ENCODE results near the gene SEMA5B. TPM values are rescaled to one million over a fixed set of nuclear protein-coding genes. Genes with fewer than 3 reads are reported as not detected.
A peak's percentile ranks its signal among the peaks of the same experiment; 100 is the strongest.

Gene SEMA5B
- total RNA-seq: under 1 TPM in 1 of 2 experiments, not detected in 1; 0.30 TPM

- no peaks in the 10 kb centered on the region for H3K36me3 Mint-ChIP-seq (ENCODE audit: low read depth)
- H3K27ac Mint-ChIP-seq: no peak within 1 kb of the TSS
- ChIA-PET POLR2A (no interaction called here), CTCF (interaction anchor here (0.7 to 2.5 kb wide), 15 partner anchors 8 to 277 kb away, joined by 3 to 23 read pairs (median 4); no protein-coding TSS in a partner anchor)
- peaks cover 44% of the 10 kb centered on the region for H3K27me3 Mint-ChIP-seq
- no peaks in the 10 kb centered on the region for H3K9me3 Mint-ChIP-seq
- DNase-seq: no peak
- peaks cover 16% of the 10 kb centered on the region for H3K4me1 Mint-ChIP-seq
- peak within 1 kb of the TSS; percentile 33 for H3K4me3 Mint-ChIP-seq
These were observed at the start of gene SEMA5B for GRCh38 chr3:123027292-123028232. Gene SEMA5B (minus strand): TSS chr3:123027763. CDS start chr3:122961263, 66,500 bp downstream.

- ChIA-PET CTCF (no interaction called here), POLR2A (interaction anchor here (1.0 kb wide), 1 partner anchor 10 kb away, joined by 3 read pairs; the partner anchor contains the start of gene PDIA5)
- DNase-seq: no peak
- H3K9me3 Mint-ChIP-seq: no peaks in the 10 kb centered on the region
- peaks cover 9% of the 10 kb centered on the region for H3K4me1 Mint-ChIP-seq
- no peaks in the 10 kb centered on the region for H3K36me3 Mint-ChIP-seq (ENCODE audit: low read depth)
- no peaks in the 10 kb centered on the region for H3K27me3 Mint-ChIP-seq
- no peak overlapping the region for H3K27ac Mint-ChIP-seq
- no peak overlapping the region for H3K4me3 Mint-ChIP-seq
These were observed 49.2 kb upstream of the SEMA5B start for GRCh38 chr3:123076496-123077418.

GRCh38 chr3:123076112-123076495 lies 48.5 kb upstream of the SEMA5B start:
- H3K4me3 Mint-ChIP-seq: no peak overlapping the region
- H3K27ac Mint-ChIP-seq: no peak overlapping the region
- H3K27me3 Mint-ChIP-seq: no peaks in the 10 kb centered on the region
- H3K4me1 Mint-ChIP-seq: peaks cover 7% of the 10 kb centered on the region
- ChIA-PET CTCF (no interaction called here), POLR2A (interaction anchor here (1.0 kb wide), 1 partner anchor 9 kb away, joined by 3 read pairs; the partner anchor contains the start of gene PDIA5)
- H3K36me3 Mint-ChIP-seq (ENCODE audit: low read depth): no peaks in the 10 kb centered on the region
- DNase-seq: no peak
- H3K9me3 Mint-ChIP-seq: no peaks in the 10 kb centered on the region

- Mint-ChIP-seq H3K27ac (no peak overlapping the region), H3K4me3 (no peak overlapping the region), H3K27me3 (no peaks in the 10 kb centered on the region), H3K9me3 (no peaks in the 10 kb centered on the region), H3K36me3 (ENCODE audit: low read depth) (no peaks in the 10 kb centered on the region), H3K4me1 (peaks cover 7% of the 10 kb centered on the region)
- DNase-seq: no peak
- ChIA-PET POLR2A (no interaction called here), CTCF (no interaction called here)
These were observed 47.8 kb upstream of the SEMA5B start for GRCh38 chr3:123075359-123075758.

GRCh38 chr3:123072564-123072963 lies 45.0 kb upstream of the SEMA5B start:
- Mint-ChIP-seq H3K36me3 (ENCODE audit: low read depth) (no peaks in the 10 kb centered on the region), H3K4me3 (no peak overlapping the region), H3K9me3 (no peaks in the 10 kb centered on the region), H3K27me3 (no peaks in the 10 kb centered on the region), H3K4me1 (peaks cover 17% of the 10 kb centered on the region), H3K27ac (no peak overlapping the region)
- DNase-seq: no peak
- POLR2A ChIA-PET: no interaction called here
- CTCF ChIA-PET: interaction anchor here (0.7 kb wide), 1 partner anchor 13 kb away, joined by 3 read pairs; no protein-coding TSS in a partner anchor

- Mint-ChIP-seq H3K36me3 (ENCODE audit: low read depth) (no peaks in the 10 kb centered on the region), H3K4me3 (no peak overlapping the region), H3K4me1 (peaks cover 17% of the 10 kb centered on the region), H3K9me3 (no peaks in the 10 kb centered on the region), H3K27ac (no peak overlapping the region), H3K27me3 (no peaks in the 10 kb centered on the region)
- CTCF ChIA-PET: interaction anchor here (0.7 kb wide), 1 partner anchor 13 kb away, joined by 3 read pairs; no protein-coding TSS in a partner anchor
- no peak for DNase-seq
- POLR2A ChIA-PET: no interaction called here
These were observed 44.6 kb upstream of the SEMA5B start for GRCh38 chr3:123072152-123072551.

GRCh38 chr3:123071581-123071980 lies 44.0 kb upstream of the SEMA5B start:
- no peak for DNase-seq
- no peaks in the 10 kb centered on the region for H3K27me3 Mint-ChIP-seq
- no peak overlapping the region for H3K4me3 Mint-ChIP-seq
- no peaks in the 10 kb centered on the region for H3K9me3 Mint-ChIP-seq
- CTCF ChIA-PET: no interaction called here
- H3K4me1 Mint-ChIP-seq: peaks cover 19% of the 10 kb centered on the region
- POLR2A ChIA-PET: interaction anchor here (1.2 kb wide), 1 partner anchor 40 kb away, joined by 3 read pairs; no protein-coding TSS in a partner anchor
- H3K27ac Mint-ChIP-seq: no peak overlapping the region
- no peaks in the 10 kb centered on the region for H3K36me3 Mint-ChIP-seq (ENCODE audit: low read depth)

- H3K4me3 Mint-ChIP-seq: no peak overlapping the region
- ChIA-PET POLR2A (interaction anchor here (1.2 kb wide), 1 partner anchor 40 kb away, joined by 3 read pairs; no protein-coding TSS in a partner anchor), CTCF (no interaction called here)
- no peak overlapping the region for H3K27ac Mint-ChIP-seq
- peaks cover 24% of the 10 kb centered on the region for H3K4me1 Mint-ChIP-seq
- no peaks in the 10 kb centered on the region for H3K27me3 Mint-ChIP-seq
- no peaks in the 10 kb centered on the region for H3K9me3 Mint-ChIP-seq
- H3K36me3 Mint-ChIP-seq (ENCODE audit: low read depth): no peaks in the 10 kb centered on the region
- no peak for DNase-seq
These were observed 43.6 kb upstream of the SEMA5B start for GRCh38 chr3:123071146-123071545.

- Mint-ChIP-seq H3K36me3 (ENCODE audit: low read depth) (no peaks in the 10 kb centered on the region), H3K27ac (no peak overlapping the region), H3K27me3 (no peaks in the 10 kb centered on the region), H3K4me3 (no peak overlapping the region), H3K4me1 (peaks cover 27% of the 10 kb centered on the region), H3K9me3 (no peaks in the 10 kb centered on the region)
- DNase-seq: no peak
- ChIA-PET POLR2A (interaction anchor here (1.2 kb wide), 1 partner anchor 39 kb away, joined by 3 read pairs; no protein-coding TSS in a partner anchor), CTCF (no interaction called here)
These were observed 42.9 kb upstream of the SEMA5B start for GRCh38 chr3:123070510-123070909.

GRCh38 chr3:123068601-123069381 lies 41.2 kb upstream of the SEMA5B start:
- peaks cover 9% of the 10 kb centered on the region for H3K27me3 Mint-ChIP-seq
- H3K36me3 Mint-ChIP-seq (ENCODE audit: low read depth): no peaks in the 10 kb centered on the region
- H3K4me1 Mint-ChIP-seq: peaks cover 42% of the 10 kb centered on the region
- H3K9me3 Mint-ChIP-seq: no peaks in the 10 kb centered on the region
- CTCF ChIA-PET: no interaction called here
- H3K27ac Mint-ChIP-seq: no peak overlapping the region
- POLR2A ChIA-PET: no interaction called here
- H3K4me3 Mint-ChIP-seq: peak overlapping the region; percentile 64
- no peak for DNase-seq

GRCh38 chr3:123067689-123068600 lies 40.4 kb upstream of the SEMA5B start:
- Mint-ChIP-seq H3K9me3 (no peaks in the 10 kb centered on the region), H3K4me3 (peak overlapping the region; percentile 64), H3K36me3 (ENCODE audit: low read depth) (no peaks in the 10 kb centered on the region), H3K4me1 (peaks cover 40% of the 10 kb centered on the region), H3K27me3 (peaks cover 10% of the 10 kb centered on the region), H3K27ac (no peak overlapping the region)
- no peak for DNase-seq
- CTCF ChIA-PET: interaction anchor here (0.6 to 0.9 kb wide), 2 partner anchors 126 to 295 kb away, joined by 3 to 5 read pairs; no protein-coding TSS in a partner anchor
- POLR2A ChIA-PET: interaction anchor here (1.0 to 1.5 kb wide), 5 partner anchors 9 to 134 kb away, joined by 3 to 6 read pairs (median 3); partner anchors contain the start of gene SEC22A

Measured in activated CD4-positive, alpha-beta memory T cell treated with anti-CD3 and anti-CD28 coated beads, Interleukin-2, amount 10 ng/mL, durations not matched to agents 7 days and 5 days (primary cell).